Brain microvascular endothelial cell (primary cell): Measurements from ENCODE around the gene CRYZL1.
"Not testable (repeated sequence)": the region's sequence is repeated elsewhere in the genome, so short reads cannot be mapped to it uniquely, and the experiment has no call there.

Source experiments
- DNase-seq: peaks from one replicate; pipeline ENCODE4 v3.0.0-alpha.2; 2020
- H3K27ac ChIP-seq: fragments of 250-450 bp; sonication (Bioruptor Pico); 2 replicates; pipeline ENCODE4 v1.5.1; 2020; ENCODE audit warnings: mild to moderate bottlenecking, moderate library complexity
- H3K27me3 ChIP-seq: fragments of 250-450 bp; sonication (Bioruptor Pico); replicated peaks from 2 replicates; pipeline ENCODE4 v1.5.1; 2020; ENCODE audit warnings: mild to moderate bottlenecking
- H3K36me3 ChIP-seq: fragments of 250-450 bp; sonication (Bioruptor Pico); replicated peaks from 2 replicates; pipeline ENCODE4 v1.5.1; 2020; ENCODE audit warnings: mild to moderate bottlenecking
- H3K4me3 ChIP-seq: 2 replicates; pipeline ENCODE4 v1.5.1; 2011; ENCODE audit warnings: low read depth, mild to moderate bottlenecking, control low read depth, low read length, moderate library complexity
- in situ Hi-C: cut with HindIII; loops from 2 replicates; pipeline ENCODE4 v1.10.0; 2017; ENCODE audit warnings: low sequenced_read_pairs, low pct_ligation_motif_present
- TF ChIP-seq, protein P1 (sequence below): IDR thresholded peaks from 2 replicates; pipeline ENCODE4 v1.5.1; 2011; ENCODE audit warnings: low read depth, mild to moderate bottlenecking, moderate library complexity, low read length, control low read depth, inconsistent platforms; ENCODE audit errors: missing control alignments

Gene CRYZL1

DNA sequence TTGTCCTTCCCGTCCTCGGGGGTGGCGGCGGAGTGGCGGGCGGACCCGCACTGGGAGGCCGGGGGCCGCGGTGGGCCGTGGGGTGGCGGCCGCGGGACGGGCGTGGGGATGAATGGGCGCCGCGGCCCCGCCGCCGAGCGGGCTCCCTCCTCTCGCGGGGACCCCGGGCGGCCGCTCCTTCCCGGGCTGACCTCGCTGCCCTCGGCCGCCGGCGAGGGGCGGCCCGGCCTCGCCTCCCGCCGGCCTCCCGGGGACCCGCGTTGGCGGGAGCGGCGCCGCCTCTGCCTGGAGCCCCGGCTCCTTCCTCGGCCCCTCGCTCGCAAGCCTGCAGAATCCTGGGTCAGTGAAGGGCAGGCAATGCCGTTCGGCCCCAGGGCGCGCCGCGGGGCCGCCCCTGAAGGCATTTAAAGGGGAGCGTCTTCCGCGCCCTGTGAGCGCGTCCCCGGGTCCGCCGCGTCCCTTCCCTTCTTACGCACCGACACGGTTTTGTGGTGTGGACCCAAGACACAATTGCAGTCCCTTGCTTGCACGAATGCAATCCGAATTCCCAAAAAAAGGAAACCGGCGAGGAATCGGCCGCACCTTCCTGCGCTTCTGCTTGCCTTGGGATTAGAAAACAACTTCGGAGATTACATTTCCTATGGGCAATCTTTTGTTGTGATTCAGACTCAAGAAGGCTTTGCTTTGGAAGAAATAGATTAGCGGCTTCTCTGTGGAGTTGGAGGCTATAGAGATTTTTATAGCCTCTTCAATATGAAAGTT, 1.5 kb upstream of the CRYZL1 start:
- Histone ChIP-seq H3K36me3 (no peaks in the 10 kb centered on the region), H3K27ac (peak overlapping the region; percentile 51), H3K4me3 (peak overlapping the region; percentile 76), H3K27me3 (no peaks in the 10 kb centered on the region)
- in situ Hi-C loops, result no loop called here
- DNase-seq, result no peak
- TF ChIP-seq, protein P1, sequence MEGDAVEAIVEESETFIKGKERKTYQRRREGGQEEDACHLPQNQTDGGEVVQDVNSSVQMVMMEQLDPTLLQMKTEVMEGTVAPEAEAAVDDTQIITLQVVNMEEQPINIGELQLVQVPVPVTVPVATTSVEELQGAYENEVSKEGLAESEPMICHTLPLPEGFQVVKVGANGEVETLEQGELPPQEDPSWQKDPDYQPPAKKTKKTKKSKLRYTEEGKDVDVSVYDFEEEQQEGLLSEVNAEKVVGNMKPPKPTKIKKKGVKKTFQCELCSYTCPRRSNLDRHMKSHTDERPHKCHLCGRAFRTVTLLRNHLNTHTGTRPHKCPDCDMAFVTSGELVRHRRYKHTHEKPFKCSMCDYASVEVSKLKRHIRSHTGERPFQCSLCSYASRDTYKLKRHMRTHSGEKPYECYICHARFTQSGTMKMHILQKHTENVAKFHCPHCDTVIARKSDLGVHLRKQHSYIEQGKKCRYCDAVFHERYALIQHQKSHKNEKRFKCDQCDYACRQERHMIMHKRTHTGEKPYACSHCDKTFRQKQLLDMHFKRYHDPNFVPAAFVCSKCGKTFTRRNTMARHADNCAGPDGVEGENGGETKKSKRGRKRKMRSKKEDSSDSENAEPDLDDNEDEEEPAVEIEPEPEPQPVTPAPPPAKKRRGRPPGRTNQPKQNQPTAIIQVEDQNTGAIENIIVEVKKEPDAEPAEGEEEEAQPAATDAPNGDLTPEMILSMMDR, result no peak

DNA sequence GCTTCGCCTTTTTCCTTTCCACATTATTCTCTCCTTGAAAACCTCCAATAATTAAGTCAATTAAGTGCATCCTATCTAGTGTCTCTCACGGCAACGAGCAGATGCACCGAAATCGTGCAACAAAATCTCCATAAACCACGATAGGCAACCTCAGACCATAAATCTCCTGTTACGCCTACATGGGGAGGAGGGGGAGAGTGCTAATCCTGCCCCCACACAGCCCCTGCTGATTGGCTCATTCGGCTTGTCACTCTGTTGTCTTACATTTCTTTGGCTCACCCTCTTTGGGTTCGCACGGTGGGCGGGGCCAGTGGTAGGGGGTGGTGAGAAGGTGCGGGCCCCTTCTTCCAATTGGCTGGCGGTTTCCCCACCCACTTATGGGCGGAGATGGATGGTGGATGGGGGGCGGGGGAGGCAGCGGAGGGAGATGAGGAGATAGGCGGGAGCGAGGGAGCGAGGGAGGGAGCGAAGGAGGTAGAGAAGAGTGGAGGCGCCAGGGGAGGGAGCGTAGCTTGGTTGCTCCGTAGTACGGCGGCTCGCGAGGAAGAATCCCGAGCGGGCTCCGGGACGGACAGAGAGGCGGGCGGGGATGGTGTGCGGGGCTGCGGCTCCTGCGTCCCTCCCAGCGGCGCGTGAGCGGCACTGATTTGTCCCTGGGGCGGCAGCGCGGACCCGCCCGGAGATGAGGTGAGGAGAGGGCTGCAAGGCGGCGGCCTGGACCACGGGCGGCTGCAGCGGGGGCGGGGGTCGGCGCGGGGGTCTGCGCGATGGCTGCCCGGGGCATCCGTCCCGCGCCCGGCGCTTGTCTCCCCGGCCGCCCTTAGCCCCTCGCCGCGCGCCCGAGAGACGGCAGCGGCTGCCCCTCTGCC, 720 bp upstream of the CRYZL1 start, which contains the start of gene ITSN1:
Gene ITSN1 (plus strand): TSS at position 475 of the 869 bp plus-strand sequence. CDS start 76,328 bp downstream, outside the sequence.
- Histone ChIP-seq H3K27ac (peak within 1 kb of the TSS; percentile 77), H3K27me3 (no peaks in the 10 kb centered on the region), H3K4me3 (peak within 1 kb of the TSS; percentile 94), H3K36me3 (no peaks in the 10 kb centered on the region)
- in situ Hi-C loops, result no loop called here
- DNase-seq, result peak; percentile 100
- TF ChIP-seq, protein P1, result no peak

DNA sequence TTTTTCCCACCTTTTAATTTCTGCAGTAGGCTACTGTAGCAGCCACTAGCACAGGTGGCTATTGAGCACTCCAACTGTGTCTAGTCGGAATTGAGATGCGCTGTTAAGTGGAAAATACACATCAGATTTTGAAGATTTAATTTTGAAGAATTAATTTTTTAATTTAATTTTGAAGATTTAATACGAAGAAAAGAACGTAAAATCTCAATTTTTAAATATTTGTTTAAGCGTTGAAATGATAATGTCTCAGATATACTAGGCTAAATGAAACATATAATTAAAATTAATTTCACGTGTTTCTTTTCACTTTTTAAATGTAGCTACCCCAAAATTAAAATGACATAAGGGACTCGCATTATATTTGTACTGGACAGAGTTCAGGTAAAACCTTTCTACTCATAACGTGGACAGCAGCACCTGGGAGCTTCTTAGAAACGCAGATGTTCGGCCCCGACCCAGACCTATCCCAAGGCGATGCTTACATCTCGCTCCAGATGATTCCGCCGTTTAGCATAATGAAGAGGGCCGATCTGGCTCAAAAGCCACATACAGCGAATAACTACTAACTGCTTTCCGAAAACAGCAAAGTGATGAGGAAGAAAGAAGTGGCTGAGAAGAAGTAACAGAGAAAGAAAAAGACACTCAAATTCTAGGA, 717 bp downstream of the CRYZL1 start:
- Histone ChIP-seq H3K27ac (peak overlapping the region; percentile 77), H3K4me3 (peak overlapping the region; percentile 94), H3K36me3 (no peaks in the 10 kb centered on the region), H3K27me3 (no peaks in the 10 kb centered on the region)
- in situ Hi-C loops, result no loop called here
- TF ChIP-seq, protein P1, result no peak
- DNase-seq, result no peak

- no peak overlapping the region for H3K27ac ChIP-seq
- TF ChIP-seq, protein P1, result no peak
- H3K27me3 ChIP-seq, result no peaks in the 10 kb centered on the region
- no peak for DNase-seq
- peaks cover 13% of the 10 kb centered on the region for H3K36me3 ChIP-seq
- H3K4me3 ChIP-seq, result no peak overlapping the region
- in situ Hi-C loops, result no loop called here
Observed at GRCh38 chr21:33634254-33634653, 7.3 kb downstream of the CRYZL1 start.

DNA sequence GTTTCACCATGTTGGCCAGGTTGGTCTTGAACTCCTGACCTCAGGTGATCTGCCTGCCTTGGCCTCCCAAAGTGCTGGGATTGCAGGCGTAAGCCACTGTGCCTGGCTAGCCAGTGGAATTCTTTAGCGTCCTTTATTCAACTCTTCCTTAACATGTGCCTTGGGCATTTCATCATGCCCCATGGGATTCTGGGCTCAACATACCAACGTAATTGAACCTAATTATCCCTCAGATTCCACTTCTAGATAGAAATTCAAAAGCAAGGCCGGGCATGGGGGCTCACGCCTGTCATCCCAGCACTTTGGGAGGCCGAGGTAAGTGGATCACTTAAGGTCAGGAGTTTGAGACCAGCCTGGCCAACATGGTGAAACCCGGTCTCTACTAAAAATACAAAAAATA, 15.4 kb downstream of the CRYZL1 start:
- in situ Hi-C loops, result not testable (repeated sequence)

GRCh38 chr21:33622253-33622652, 19.3 kb downstream of the CRYZL1 start:
- Histone ChIP-seq H3K4me3 (no peak overlapping the region), H3K27ac (no peak overlapping the region), H3K36me3 (peaks cover 10% of the 10 kb centered on the region), H3K27me3 (no peaks in the 10 kb centered on the region)
- DNase-seq, result no peak
- in situ Hi-C loops, result no loop called here
- TF ChIP-seq, protein P1, result no peak

More for the DNA sequence above, 15.4 kb downstream of the CRYZL1 start:
- not testable (repeated sequence) for H3K4me3 ChIP-seq, DNase-seq, H3K27me3 ChIP-seq, H3K27ac ChIP-seq
- H3K36me3 ChIP-seq, result peaks cover 21% of the 10 kb centered on the region
